Stimulated activated CD4-positive, alpha-beta T cell treated with anti-CD3 and anti-CD28 coated beads, Interleukin-12 subunit alpha, Interleukin-12 subunit beta, amount 100 ng/mL, for 48 hours (primary cell): ENCODE measurements around the gene TEN1.
A peak's percentile ranks its signal among the peaks of the same experiment; 100 is the strongest.

Experiments
- DNase-seq, 3 donors: peaks; one replicate each; pipeline ENCODE4 v3.0.0-alpha.2; 2020; ENCODE audit warnings: low read depth in 2 of 3, low spot score in 1 of 3

The TEN1 gene

GRCh38 chr17:76005263-76006149 is 26.5 kb downstream of the TEN1 start:
- DNase-seq = peak; percentile 60 to 95 (median 80)

- no peak for DNase-seq
Observed at GRCh38 chr17:76007131-76007849, 28.2 kb downstream of the TEN1 start.

GRCh38 chr17:76007850-76008165 is 28.8 kb downstream of the TEN1 start:
- no peak for DNase-seq

- no peak for DNase-seq
Observed at GRCh38 chr17:76008208-76008607, 29.2 kb downstream of the TEN1 start.

GRCh38 chr17:76008630-76009425 is 29.8 kb downstream of the TEN1 start:
- no peak for DNase-seq

- DNase-seq = no peak
Observed at GRCh38 chr17:76009447-76009846, 30.4 kb downstream of the TEN1 start.

- no peak for DNase-seq
Observed at GRCh38 chr17:76009969-76010661, 31.1 kb downstream of the TEN1 start.

- DNase-seq = no peak
Observed at GRCh38 chr17:76011951-76012350, 32.9 kb downstream of the TEN1 start.

- DNase-seq = no peak
Observed at GRCh38 chr17:76013377-76013932, 34.4 kb downstream of the TEN1 start.

- peak; percentile 65 to 71 (median 71) for DNase-seq
Observed at GRCh38 chr17:76014100-76014924, 35.3 kb downstream of the TEN1 start.

GRCh38 chr17:76014925-76015261 is 35.9 kb downstream of the TEN1 start:
- DNase-seq = no peak

- no peak for DNase-seq
Observed at GRCh38 chr17:76017481-76018339, 38.7 kb downstream of the TEN1 start.

GRCh38 chr17:76018340-76018680 is 39.3 kb downstream of the TEN1 start:
- no peak for DNase-seq

GRCh38 chr17:76018801-76019200 is 39.8 kb downstream of the TEN1 start:
- DNase-seq = no peak

- no peak for DNase-seq
Observed at GRCh38 chr17:76019833-76020467, 40.9 kb downstream of the TEN1 start.

GRCh38 chr17:76022285-76022684 is 43.2 kb downstream of the TEN1 start:
- DNase-seq = no peak

GRCh38 chr17:76022973-76023899 is 44.2 kb downstream of the TEN1 start:
- no peak for DNase-seq

GRCh38 chr17:76023900-76024237 is 44.8 kb downstream of the TEN1 start:
- DNase-seq = no peak
